GM21737 (cell line): ENCODE measurements around the gene ETS1.

Experiments used
- ATAC-seq: cut with Tn5 transposase; IDR thresholded peaks from one replicate; pipeline ENCODE4 v1.9.1; 2021; ENCODE audit warnings: mild to moderate bottlenecking, moderate library complexity; ENCODE audit not compliant: unreplicated experiment

ETS1 gene

GRCh38 chr11:128587415-128587814, at the start of gene ETS1:
Gene ETS1, minus strand, starts transcription at chr11:128587558. Its CDS starts 14,428 bp downstream, at chr11:128573130.
- ATAC-seq = no peak

GRCh38 chr11:128634395-128634794, 47.0 kb upstream of the ETS1 start:
- no peak for ATAC-seq

DNA sequence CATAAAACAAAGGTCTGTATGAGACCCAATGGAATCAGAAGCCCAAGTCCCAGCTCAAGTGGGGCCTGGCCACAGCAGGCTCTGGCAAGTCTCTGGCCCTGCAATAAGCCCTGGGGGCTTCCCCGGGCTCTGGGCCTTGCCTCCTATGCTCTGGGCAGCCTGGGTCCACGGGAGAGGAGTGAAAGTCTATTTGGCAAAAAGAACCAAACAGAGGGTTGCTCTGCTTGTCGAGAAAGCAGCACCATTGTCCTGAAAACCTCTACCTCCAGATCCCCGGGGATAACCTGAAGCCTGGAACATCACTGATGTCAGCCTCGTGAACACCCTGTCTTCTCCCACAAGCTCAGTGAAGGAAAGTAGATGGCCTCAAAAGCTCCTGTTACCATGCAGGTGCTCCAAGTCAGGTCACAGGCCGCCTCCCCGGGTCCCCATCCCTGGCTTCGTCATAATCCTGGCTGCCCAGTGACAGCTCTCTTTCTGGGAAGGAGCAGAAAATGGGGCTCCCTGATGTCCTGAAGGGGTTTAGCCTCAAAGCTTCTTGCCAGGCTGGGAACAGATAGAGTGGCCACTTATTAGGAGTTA, 46.1 kb upstream of the ETS1 start:
- ATAC-seq = no peak

GRCh38 chr11:128632141-128632791, 44.9 kb upstream of the ETS1 start:
- no peak for ATAC-seq

- peak; percentile 47 for ATAC-seq
Observed at GRCh38 chr11:128630367-128631230, 43.2 kb upstream of the ETS1 start.

- ATAC-seq = no peak
Observed at GRCh38 chr11:128629516-128630106, 42.3 kb upstream of the ETS1 start.

DNA sequence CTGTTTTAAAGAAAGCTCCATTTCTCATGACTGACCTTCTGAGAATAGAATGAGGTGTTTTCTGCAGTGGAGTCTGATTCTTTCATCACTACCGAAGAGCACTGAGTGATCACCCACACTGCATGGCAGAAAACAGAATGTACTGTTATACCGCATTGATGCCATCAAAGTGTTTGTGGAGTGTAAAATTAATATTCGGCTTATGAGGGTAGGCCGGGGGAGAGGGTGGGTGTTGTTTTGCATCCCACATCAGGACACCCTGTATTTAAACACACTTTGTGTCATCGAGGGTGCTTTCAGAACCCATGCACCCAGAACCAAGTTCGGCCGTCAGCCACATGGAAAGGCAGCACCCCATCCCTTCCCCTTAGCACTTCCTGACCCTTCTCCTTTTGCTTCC, 41.3 kb upstream of the ETS1 start:
- ATAC-seq = peak; percentile 26

DNA sequence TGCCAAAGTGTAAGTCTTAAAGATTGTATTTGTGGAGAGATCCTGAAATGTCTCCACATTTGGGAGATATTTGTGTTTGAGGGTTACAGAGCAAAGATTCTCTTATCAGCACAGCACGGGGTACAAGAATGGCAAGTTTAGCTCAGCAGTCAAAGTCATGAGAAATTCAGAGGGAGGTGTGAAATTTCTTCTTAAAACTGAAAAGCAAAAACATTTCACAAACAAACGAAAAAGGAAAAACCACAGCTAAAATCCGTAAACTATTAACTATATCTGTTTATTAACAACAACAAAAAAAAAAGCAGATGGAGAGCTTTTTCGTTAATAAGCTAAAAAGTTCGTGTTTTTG, 40.9 kb upstream of the ETS1 start:
- peak; percentile 21 for ATAC-seq

GRCh38 chr11:128627666-128628324, 40.4 kb upstream of the ETS1 start:
- peak; percentile 27 for ATAC-seq

DNA sequence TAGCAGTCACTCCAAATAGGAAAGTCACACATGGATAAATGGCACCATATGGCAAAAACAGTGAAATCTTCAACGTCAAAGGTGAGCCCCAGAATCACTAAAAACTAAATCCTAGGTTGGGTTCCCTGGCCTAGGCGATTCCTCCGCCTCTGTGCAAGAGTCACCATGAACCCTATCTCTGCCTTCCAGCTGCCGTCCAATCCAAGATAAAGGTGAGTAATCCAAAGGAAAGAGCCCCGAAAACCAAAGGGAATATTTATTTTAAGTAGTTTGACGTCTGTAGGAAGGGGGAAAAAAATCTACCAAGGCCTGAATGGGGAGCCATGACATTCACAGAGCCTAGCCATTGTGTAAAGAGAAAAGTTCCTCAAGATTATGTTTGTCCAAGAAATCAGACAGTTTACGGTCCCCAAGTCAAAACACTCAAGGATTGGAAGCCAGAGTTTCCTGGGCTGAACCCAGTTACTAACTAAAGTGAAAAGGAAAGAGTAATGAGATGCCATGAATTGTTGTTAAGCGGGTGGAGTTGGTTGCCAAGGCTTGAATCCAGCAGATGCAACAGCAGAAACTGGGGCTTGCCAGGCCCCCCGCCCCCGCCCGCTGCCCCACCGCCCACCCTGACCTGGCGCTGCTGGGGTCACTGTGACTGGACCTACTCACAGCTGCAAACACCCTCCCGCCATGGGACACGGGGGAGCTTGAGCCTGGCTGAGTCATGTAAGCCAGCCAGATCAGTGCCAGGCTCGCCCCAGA, 39.7 kb upstream of the ETS1 start:
- no peak for ATAC-seq

GRCh38 chr11:128625746-128626145, 38.4 kb upstream of the ETS1 start:
- ATAC-seq = no peak

- ATAC-seq = no peak
Observed at GRCh38 chr11:128625326-128625725, 38.0 kb upstream of the ETS1 start.

DNA sequence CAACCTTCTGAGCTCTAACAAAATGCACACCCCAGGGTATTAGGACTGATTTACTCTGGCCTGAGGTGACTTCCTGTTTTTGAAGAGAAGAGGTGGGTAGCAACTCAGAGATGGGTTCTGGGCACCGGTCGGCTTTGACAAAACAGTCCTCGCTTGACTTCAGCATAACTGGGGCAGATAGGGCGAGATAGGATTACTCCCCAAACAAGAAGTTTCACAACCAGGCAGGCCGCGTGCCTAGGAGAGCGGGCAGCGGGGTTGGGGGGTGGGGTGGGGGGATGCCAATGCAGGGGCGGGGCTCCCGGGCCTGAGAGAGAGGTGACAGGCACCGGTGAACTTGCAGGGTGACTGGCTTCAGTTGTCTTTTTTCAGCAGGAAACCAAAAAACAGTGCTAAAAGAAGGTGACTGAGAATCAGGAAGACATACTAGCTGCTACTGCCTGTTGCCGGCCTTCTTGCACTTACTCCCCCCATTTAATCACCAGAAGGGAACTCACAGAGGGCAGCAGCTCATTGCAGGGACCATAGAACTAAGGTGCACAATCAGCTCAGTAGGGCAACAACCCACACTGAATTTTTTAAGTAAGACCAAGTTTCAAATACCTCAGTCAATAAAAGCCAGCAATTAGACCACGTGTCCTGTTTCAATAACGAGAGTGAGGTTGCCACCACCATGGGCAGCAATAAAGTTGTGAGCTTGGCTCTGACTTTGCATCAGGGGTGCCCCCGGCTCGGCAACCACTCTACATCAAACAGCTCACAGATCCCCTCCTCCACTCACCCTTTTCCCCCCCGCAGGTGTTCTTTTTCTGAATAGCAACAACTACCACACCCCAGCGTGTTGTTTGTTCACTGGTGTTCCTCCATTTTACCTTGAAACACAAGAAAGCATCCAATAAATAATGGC, 37.2 kb upstream of the ETS1 start:
- ATAC-seq = peak; percentile 42

GRCh38 chr11:128623091-128623490, 35.7 kb upstream of the ETS1 start:
- ATAC-seq = no peak

DNA sequence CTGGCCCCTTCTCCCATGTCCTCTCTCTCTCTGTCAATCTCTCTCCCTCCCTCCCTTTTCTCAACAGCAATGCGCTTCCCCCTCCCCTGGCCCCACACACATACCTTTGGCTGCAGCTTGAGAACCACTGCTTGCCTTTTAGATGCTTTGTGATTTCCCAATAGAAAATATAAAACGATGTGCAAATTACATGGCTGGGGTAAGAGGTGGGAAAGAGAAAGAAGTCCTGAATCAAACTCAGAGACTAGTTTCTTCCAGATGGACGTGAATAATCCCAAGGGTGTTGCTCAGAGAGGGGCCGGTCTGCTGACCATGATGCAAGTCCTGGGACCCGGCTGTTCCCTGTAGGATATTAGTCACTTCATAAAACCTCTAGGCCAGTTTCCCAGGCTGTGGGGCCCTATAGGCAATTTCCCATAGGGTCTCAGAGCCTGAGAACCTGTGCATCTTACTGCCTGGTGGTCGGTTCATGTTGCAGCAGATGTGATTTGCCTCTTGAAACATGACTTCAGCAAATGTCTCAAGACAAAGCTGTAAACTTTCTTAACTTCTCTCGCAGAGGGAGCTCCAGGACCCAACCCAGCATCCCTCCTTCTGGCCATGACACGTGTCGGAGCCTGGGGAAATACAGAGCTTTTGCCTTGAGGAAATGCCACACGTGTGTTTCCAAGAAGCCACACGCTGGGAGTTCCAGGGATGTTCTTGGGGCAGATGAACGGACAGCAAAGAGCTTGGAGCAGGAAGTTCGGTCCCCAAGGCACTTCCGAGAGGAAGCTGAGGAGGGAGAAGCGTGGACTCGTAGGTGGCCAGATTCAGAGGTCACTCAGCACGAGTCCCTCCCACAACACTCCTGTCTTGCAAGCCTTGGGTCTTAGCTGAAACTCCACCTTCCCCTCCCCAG, 34.5 kb upstream of the ETS1 start:
- ATAC-seq = no peak

DNA sequence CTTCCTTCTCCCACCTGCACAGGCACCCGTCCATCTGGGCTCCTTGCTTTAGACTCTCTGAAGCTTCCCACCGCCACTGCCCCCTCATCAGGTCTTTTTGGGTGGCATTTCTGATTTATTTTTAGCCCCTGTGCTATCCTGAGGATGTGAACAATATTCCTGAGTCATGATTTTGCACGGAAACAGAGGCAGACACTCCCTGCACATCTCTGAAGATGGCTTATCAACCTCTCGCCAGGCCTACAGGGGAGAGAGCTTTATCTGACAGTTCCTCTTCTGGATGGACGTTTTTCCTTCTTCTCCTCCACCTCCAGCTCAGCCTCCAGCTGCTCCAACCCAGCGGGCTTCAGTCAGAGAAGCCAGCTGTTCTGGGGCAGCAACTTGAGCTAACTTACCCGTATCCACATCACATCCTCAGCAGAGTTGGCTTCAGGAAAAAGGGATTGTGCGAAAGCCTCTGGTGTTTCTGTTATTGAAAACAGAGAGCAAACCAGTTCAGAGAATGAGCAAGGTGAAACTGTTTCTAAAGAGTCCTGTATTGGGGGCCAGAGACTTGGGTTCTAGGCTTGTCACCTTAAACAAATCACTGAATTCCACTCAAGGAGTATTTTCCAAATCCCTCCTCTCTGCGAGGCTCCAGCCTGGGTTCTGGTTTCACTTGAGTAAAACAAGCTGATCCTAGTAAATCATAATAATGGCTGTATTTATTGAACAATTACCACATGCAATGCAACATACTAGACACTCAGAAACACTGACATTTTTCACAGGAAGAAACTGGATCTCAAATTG, 33.1 kb upstream of the ETS1 start:
- no peak for ATAC-seq

GRCh38 chr11:128619540-128620308, 32.4 kb upstream of the ETS1 start:
- no peak for ATAC-seq
